Activated CD8-positive, alpha-beta memory T cell treated with anti-CD3 and anti-CD28 coated beads for 24 hours (primary cell): ENCODE data around the gene SEMA4B.
"Not testable (repeated sequence)": the region's sequence is repeated elsewhere in the genome, so short reads cannot be mapped to it uniquely, and the experiment has no call there.

ENCODE experiments used
- DNase-seq: peaks from one replicate; pipeline ENCODE4 v3.0.0-alpha.2; 2020

Gene SEMA4B, protein sequence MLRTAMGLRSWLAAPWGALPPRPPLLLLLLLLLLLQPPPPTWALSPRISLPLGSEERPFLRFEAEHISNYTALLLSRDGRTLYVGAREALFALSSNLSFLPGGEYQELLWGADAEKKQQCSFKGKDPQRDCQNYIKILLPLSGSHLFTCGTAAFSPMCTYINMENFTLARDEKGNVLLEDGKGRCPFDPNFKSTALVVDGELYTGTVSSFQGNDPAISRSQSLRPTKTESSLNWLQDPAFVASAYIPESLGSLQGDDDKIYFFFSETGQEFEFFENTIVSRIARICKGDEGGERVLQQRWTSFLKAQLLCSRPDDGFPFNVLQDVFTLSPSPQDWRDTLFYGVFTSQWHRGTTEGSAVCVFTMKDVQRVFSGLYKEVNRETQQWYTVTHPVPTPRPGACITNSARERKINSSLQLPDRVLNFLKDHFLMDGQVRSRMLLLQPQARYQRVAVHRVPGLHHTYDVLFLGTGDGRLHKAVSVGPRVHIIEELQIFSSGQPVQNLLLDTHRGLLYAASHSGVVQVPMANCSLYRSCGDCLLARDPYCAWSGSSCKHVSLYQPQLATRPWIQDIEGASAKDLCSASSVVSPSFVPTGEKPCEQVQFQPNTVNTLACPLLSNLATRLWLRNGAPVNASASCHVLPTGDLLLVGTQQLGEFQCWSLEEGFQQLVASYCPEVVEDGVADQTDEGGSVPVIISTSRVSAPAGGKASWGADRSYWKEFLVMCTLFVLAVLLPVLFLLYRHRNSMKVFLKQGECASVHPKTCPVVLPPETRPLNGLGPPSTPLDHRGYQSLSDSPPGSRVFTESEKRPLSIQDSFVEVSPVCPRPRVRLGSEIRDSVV

DNA sequence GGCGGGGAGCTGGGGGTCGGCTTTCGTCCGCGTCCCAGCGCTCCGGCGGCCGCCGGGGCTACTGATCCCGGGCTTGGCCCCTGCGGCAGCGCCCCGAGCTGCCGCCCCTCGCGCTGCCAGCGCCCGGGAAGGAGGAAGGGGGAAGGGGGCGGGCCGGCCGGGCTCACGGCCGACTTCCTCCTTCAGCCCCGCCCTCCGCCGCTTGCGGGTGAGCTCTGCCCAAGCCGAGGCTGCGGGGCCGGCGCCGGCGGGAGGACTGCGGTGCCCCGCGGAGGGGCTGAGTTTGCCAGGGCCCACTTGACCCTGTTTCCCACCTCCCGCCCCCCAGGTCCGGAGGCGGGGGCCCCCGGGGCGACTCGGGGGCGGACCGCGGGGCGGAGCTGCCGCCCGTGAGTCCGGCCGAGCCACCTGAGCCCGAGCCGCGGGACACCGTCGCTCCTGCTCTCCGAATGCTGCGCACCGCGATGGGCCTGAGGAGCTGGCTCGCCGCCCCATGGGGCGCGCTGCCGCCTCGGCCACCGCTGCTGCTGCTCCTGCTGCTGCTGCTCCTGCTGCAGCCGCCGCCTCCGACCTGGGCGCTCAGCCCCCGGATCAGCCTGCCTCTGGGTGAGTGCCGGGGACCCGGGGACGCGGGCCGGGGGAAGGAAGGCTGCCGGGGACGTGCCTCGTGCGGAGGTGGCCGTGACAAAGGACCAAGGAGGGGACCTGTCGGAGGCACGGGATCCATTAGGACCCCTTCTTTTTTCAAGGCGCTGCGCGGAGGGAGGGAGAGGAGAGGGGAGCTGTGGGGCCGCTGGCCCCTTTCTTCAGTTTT lies at the start of gene SEMA4B:
Gene SEMA4B, plus strand, starts transcription at position 201 of the 814 bp plus-strand sequence. Its CDS starts 249 bp downstream, at position 450.
- DNase-seq: peak; percentile 89

DNA sequence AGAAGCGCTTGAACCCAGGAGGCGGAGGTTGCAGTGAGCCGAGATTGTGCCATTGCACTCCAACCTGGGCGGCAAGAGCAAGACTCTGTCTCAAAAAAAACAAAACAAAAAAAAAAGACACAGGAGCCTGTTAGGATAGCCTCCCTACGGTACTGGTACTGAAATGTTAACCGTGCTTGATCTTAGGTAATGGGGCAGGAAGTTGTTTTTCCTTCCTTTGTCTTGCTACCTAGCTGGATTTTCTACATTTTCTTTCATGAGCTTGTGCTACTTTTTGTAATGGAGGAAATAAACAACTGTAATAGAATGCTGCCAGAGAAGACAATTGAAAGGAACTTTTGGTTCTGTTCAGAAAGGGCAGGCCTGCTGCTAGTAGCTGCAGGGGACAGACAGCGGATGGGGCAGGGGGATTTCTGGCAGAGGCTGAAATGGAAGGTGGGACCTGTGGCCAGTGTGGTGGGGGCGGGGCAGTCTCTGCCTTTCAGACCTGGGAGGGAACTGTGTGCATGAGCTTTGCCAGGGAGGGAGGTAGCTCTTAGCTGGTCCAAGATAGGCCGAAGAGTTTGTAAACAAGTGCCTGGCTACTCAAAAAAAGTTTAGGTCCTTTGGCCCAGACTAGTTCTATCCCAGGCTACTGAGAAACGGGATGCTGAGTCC lies 49.0 kb upstream of the SEMA4B start:
- no peak for DNase-seq

DNA sequence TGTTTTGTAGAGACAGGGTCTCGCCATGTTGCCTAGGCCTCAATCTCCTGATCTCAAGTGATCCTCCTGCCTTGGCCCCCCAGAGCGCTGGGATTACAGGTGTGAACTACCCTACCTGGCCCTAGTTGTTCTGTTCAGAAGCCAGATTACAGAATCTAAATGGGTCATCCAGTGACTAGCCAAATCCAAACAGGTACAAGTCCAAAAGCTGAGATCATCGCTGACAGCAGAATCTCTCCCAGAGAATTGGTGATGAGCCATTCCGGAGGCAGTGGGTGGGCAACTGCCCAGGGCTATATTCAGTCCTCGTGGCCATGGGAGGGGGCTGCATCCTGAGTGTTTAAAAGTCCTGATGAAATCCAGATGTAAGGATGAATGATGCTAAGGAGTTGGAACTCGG lies 47.5 kb upstream of the SEMA4B start:
- no peak for DNase-seq

DNA sequence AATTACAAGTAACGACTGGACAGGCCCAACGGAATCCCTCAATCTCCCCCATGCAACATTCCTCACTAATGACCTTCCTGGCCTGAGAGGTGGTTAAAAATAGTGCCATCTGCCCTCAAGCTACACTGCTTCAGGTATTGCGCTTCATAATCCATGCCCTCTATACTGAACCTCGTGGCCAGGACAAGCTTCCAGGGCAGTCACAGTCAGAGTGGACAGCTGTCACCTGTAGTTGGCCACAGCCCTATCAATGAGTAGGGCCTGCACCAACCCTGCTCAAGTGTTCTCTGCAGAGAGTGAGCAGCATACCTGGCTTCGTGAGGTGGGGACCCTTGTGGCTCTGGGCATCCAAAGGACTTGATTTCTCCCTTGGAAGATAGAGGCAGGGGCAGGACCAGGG lies 46.9 kb upstream of the SEMA4B start:
- no peak for DNase-seq

DNA sequence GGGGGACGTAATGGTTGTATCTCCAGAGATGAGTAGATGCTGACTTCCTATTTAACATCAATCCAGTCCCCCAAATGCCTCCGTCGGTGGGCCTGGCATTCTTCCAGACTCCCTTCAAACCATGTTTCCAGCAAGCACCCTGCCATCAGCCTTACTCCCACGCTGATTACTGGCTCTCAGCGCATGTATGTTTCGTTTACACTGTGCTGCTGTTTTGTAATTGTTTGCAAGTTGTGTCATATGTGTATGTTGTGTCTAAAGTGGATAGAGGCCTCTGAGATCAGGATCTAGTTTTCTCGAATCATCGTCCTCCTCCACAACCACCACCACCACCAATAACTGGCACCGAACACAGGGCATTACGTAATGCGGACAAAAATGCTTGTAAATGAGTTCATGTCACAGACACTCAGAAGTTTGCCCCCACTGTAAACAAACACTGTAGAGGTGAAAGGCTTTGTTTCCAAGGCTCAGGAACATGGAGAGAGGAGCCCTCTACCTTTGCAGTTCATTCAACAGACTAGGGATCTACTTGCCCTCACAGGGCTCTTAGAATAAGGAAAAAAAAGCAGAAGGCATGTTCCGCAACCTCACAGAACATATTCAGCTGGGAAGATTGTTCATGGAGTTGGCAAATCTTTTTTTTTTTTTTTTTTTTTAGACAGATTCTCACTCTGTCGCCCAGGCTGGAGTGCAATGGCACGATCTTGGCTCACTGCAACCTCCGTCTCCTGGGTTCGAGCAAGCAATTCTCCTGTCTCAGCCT lies 46.1 kb upstream of the SEMA4B start:
- no peak for DNase-seq

DNA sequence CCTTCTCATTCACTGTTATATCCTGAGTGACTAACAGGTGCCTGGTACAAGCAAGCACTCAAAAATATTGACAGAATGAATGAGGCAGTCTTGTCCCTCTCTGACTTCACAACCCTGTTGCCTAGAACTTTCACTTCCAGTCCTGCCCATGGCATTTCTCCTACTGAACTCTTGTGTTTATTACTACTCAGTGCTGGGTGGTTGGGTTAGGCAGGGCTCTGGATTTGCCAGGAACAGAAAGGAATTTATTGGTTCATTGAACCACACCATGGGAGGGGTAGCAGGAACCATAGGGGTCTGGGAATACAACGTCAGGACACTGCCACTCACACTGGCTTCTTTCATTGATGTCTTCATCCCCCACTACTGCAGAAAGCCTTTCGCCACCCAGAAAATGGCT lies 41.9 kb upstream of the SEMA4B start:
- DNase-seq: no peak

DNA sequence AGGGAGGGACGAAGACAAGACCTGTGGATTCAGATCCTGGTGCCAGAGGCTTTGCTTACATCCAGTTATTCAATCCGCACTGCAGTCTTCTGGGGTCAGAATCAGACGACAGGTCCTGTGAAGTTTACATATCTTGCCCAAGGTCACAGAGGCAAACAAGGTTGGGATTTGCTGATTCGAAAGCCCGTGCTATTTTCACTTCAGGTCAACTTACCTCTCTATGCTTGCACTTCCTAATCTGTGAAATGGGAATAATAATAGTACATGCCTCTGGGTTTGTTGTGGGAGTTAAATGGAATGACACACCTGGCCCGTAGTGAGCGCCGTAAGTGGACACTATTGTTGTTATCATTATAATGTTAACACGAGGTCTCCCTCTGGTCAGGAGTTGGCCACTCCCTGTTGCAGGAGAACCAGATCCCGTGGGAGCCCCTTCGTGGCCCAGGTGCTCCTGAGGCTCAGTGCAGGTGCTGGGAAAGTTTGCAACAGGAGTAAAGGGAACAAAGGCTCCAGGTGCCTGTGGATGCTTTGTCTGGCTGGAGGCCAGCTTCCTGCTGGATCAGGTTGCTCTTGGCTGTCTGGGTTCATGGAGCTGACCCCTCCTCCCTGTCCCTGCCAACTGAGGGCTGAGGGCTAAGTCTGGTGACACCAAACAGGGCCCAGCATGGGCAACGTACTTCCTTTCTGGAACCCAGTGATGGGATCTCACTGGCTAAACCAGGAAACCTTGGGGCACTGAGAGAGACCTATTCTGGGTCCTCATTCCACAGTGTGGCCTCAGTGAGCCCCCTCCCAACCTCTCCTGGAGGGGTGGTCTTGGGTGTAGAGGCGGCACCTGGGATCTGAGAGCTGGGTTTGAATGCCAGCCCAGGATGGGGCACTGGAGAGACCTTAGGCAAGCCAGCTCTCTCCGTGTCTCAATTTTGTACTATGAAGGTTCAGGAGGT lies 40.1 kb upstream of the SEMA4B start:
- no peak for DNase-seq

DNA sequence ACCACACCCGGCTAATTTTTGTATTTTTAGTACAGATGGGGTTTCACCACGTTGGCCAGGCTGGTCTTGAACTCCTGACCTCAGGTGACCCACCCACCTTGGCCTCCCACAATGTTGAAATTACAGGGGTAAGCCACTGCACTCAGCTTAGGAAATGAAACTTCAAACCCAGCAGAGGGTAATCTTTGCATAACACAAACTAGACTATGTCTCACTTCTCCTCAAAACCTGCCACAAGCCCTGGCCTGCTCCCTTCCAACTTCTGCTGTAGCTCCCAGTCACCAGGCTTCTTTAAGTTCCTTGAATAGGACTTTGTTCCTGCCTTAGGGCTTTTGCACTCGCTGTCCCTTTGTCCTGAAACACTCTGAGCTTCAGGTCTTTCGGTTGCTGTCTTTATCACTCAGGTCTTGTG lies 39.2 kb upstream of the SEMA4B start:
- DNase-seq: no peak

DNA sequence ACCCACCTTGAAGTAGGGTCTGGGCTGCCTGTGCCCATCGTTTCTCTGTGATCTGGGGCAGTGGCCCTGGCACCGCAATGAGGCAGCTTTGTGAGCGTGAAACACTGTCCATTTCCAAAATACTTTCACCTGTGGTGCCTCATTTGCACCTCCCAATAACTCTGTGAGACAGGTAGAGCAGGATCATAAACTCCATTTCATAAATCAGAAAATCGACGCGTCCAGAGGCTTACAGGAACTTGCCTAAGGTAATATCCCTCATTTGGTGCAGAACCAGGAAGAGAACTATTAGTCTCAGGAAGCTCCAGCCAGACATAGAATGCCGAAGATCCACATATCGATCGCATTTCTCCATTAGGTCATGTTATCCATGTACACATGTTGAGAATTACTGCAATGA lies 38.2 kb upstream of the SEMA4B start:
- DNase-seq: no peak

DNA sequence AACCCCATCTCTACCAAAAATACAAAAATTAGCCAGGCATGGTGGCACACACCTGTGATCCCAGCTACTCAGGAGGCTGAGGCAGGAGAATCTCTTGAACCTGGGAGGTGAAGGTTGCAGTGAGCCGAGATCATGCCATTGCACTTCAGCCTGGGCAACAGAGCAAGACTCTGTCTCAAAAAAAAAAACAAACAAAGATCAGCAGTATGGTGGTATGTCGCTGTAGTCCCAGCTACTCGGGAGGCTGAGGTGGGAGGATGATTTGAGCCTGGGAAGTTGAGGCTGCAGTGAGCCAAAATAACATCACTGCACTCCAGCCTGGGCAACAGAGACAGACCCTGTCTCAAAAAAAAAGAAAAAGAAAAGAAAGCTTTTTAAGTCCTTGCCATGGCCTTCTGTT lies 36.9 kb upstream of the SEMA4B start:
- not testable (repeated sequence) for DNase-seq

DNA sequence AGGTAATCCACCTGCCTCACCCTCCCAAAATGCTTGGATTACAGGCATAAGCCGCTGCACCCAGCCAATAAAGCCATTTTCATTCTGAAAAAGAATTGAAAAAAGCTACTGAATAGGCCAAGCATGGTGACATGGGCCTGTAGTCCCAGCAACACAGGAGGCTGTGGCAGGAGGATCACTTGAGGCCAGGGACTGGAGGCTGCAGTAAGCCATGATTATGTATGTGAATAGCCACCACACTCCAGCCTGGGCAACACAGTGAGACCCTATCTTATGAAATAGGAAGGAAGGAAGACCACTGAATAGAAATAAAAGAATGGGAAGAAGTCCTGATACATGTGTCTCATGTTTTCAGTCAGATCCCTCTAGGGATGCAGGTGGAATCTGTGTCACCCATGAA lies 36.0 kb upstream of the SEMA4B start:
- DNase-seq: no peak

DNA sequence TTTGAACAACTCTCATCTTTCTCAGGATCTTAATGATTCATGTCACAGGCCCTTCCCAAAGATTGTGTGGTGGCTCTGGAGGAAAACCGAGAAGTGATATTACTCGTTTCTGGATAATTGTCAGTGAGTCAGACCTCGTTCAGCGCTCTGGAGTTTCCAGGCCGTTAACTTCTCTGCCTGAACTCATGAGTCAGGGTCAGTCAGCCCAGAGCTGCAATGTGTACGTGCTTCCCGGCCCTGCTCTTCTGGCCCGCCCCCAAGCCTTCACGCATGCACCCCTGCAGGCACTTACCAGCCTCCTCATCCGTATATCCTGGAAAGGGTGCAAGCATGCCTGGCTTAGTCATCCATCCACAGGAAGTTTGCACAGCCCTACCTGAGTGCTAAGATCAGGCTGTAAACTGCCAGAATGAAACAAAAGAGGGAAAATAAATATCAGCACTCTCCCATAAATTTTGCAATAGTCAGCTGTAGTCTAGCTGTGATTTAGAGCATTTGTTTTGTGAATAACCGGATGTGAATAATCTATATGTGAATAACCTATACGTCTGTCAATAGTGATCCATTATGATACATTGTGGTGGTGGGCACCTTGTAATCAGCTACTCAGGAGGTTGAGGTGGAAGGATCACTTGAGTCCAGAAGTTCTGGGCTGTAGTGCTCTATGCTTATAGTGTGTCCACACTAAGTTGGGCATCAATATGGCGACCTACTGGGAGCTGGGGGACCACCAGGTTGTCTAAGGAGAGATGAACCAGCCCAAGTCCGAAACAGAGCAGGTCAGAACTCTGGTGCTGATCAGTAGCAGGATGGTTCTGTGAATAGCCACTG lies 35.3 kb upstream of the SEMA4B start:
- no peak for DNase-seq

DNA sequence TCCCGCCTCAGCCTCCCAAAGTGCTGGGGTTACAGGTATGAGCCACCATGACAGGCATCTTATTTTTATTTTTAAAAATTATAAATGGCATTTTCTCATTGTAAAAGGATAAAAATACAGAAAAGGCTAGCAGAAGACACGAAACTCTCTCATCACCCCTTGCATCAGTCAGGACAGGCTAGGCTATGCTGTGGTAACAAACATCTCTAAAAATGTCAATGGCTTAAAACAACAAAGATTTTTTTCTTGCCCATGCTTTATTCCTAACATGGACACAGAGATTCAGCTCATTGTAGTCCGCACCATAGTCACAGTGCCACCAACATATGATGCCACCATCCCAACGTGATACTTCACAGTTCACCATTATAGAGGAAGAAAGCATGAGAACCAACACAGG lies 34.0 kb upstream of the SEMA4B start:
- no peak for DNase-seq

DNA sequence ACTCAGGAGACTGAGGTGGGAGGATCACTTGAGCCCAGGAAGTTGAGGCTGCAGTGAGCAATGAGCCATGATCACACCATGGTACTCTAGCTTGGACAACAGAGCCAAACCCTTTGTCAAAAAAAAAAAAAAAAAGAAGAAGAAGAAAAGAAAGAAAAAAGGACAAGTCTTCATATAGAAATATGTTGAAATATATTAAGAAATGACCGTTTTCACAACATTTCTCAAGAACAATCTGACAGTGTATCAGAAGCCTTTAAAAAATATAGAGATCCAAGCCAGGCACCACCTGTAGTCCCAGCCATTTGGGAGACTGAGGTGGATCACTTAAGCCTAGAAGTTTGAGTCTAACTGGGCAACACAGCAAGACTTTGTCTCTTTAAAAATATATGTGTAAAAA lies 29.5 kb upstream of the SEMA4B start:
- no peak for DNase-seq

DNA sequence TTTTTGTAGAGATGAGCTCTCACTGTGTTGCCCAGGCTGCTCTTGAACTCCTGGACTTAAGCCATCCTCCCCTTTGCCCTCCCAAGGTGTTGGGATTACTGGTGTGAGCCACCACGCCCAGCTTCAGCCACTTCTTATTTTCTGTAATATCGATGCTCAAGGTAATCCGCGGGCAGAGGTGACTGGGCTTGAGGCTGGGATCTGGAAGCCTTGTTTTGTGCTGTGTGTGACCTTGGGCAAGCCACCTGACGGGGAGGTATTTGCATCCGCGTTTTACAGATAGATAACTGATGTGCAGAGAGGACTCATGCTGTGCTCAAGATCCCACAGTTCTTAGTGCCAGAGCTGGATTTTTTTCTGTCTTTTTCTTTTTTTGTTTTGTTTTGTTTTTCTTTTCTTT lies 27.8 kb upstream of the SEMA4B start:
- DNase-seq: no peak

DNA sequence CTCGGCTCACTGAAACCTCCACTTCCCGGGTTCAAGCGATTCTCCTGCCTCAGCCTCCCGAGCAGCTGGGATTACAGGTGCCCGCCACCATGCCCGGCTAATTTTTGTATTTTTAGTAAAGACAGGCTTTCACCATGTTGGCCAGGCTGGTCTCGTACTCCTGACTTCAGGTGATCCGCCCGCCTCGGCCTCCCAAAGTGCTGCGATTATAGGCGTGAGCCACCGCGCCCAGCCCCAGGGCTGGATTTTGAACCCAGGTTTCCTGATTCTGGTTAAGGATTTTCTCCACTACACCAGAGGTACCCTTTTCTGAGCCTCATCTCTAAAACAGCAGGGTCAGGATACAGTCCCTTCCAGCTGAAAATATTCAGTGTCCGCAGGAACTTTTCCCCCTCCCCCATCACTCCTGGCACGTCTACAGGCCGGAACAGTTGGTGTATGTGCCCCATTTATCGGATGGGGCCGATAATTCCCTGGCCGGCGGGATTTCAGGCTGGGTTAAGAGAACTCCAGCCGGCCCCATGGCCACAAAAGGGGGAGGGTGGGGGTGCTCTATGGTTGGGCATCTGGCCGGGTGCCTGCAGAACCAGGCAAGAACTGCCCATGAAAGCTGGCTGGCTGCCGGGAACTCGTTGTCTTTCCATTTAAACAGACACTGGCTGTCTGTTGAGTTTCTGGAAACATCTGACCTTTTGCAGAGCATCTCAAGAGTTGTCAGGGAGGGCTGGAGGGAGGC lies 26.8 kb upstream of the SEMA4B start:
- no peak for DNase-seq

DNA sequence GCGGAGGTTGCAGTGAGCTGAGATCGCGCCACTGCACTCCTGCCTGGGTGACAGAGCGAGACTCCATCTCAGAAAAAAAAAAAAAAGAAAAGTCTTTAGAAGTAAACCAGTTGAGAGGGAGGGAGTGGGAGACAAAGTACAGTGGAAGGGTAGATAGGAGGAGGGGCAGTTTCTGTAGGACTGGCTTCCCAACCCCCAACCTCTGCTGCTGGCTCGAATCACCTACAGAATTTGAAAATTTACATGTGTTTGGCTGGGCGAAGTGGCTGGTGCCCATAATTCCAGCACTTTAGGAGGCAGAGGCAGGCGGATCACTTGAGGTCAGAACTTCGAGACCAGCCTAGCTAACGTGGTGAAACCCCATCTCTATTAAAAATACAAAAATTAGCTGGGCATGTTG lies 24.1 kb upstream of the SEMA4B start:
- no peak for DNase-seq

DNA sequence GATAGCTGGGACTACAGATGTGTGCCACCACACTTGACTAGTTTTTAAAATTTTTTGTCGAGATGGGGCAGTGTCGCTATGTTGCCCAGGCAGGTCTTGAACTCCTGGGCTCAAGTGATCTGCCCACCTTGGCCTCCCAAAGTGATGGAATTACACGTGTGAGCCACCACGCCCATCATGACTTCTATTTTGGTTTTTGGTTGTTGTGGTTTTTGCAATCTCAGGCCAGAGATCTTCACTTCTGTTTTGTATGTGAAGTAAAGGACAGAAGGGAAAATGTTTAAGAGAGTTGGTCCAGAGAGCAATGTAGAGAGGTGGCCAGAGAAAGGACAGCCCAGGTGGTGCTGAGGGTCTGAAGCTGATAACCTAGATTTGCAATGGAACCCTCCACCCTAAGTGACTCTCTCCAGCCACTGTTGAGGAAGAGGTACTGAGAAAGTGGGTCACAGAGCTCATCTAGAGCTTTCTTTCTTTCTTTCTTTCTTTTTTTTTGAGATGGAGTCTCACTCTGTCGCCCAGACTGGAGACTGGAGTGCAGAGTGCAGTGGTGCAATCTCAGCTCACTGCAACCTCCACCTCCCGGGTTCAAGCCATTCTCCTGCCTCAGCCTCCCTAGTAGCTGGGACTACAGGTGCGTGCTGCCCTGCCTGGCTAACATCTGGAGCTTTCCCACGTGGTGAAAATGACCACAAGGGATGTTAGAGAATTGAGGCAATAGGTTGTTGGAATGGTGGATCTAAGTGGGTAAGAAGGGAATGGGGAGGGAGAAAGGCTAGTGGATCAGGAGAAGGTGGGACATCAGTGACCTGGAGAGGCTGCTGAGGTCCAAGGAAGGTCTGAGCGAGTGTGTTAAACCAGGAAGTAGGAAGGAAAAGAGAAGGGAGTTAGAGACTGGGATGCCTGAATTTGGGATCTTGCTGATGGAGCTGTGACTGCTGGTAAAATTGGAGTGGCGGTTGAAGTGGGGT lies 22.4 kb upstream of the SEMA4B start:
- DNase-seq: no peak
